Neural cell (in vitro differentiated cells): ENCODE data around the gene EIF2B2.

Experiments used
- CTCF ChIP-seq: fragments of 450-650 bp; IDR thresholded peaks from 2 replicates; pipeline ENCODE4 v1.5.1; 2014; ENCODE audit warnings: antibody characterized with exemption, mild to moderate bottlenecking, moderate library complexity; ENCODE audit not compliant: poor library complexity, severe bottlenecking
- EZH2 ChIP-seq: fragments of 200-600, 300-800 bp; shearing (Covaris generic), sonication (generic); IDR thresholded peaks from 2 replicates; pipeline ENCODE4 v1.6.1; 2014; ENCODE audit warnings: antibody characterized with exemption, low read length, borderline replicate concordance, mild to moderate bottlenecking; ENCODE audit not compliant: insufficient read depth, poor library complexity, severe bottlenecking
- POLR2AphosphoS5 ChIP-seq: IDR thresholded peaks from 2 replicates; pipeline ENCODE4 v1.6.1; 2012
- RAD21 ChIP-seq: fragments of 450-650 bp; conservative IDR thresholded peaks from 2 replicates; pipeline ENCODE4 v1.6.1; 2014; ENCODE audit warnings: antibody characterized with exemption, mild to moderate bottlenecking, moderate library complexity
- TAF1 ChIP-seq: IDR thresholded peaks from 2 replicates; pipeline ENCODE4 v1.6.1; 2012; ENCODE audit warnings: low read depth
- TF ChIP-seq, protein P1 (sequence below): IDR thresholded peaks from 2 replicates; pipeline ENCODE4 v1.6.1; 2012; ENCODE audit warnings: borderline replicate concordance

DNA sequence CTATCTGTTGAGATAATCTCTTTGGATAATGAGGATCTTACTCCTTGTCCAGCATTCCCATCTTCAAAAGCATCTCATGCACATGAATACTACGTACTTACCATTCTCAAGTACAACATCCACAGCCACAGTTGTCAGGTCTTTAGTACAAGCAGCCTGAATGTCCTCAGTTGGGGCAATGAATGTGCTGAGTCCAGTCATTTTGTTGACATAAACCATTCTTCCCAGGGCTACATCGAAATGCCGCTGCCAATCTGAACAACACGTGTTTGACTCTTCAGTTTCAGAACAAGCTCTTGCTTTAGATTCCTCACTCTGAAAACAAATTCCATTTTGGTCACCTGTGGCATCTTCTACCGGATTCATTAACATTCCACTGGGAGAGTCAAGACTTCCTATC is 43.6 kb downstream of the EIF2B2 start:
- TF ChIP-seq CTCF (no peak), TAF1 (no peak), POLR2AphosphoS5 (no peak), EZH2 (no peak), RAD21 (no peak)
- TF ChIP-seq, protein P1, sequence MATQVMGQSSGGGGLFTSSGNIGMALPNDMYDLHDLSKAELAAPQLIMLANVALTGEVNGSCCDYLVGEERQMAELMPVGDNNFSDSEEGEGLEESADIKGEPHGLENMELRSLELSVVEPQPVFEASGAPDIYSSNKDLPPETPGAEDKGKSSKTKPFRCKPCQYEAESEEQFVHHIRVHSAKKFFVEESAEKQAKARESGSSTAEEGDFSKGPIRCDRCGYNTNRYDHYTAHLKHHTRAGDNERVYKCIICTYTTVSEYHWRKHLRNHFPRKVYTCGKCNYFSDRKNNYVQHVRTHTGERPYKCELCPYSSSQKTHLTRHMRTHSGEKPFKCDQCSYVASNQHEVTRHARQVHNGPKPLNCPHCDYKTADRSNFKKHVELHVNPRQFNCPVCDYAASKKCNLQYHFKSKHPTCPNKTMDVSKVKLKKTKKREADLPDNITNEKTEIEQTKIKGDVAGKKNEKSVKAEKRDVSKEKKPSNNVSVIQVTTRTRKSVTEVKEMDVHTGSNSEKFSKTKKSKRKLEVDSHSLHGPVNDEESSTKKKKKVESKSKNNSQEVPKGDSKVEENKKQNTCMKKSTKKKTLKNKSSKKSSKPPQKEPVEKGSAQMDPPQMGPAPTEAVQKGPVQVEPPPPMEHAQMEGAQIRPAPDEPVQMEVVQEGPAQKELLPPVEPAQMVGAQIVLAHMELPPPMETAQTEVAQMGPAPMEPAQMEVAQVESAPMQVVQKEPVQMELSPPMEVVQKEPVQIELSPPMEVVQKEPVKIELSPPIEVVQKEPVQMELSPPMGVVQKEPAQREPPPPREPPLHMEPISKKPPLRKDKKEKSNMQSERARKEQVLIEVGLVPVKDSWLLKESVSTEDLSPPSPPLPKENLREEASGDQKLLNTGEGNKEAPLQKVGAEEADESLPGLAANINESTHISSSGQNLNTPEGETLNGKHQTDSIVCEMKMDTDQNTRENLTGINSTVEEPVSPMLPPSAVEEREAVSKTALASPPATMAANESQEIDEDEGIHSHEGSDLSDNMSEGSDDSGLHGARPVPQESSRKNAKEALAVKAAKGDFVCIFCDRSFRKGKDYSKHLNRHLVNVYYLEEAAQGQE: no peak
